Measurements from ENCODE around the gene SCN4B.
A peak's percentile ranks its signal among the peaks of the same experiment; 100 is the strongest.

Gene SCN4B

GRCh38 chr11:118135051-118135795 lies 17.4 kb downstream of the SCN4B start:
- Histone ChIP-seq H3K36me3 (no peaks in the 10 kb centered on the region), H3K4me1 (no peaks in the 10 kb centered on the region), H3K4me3 (no peak overlapping the region), H3K27me3 (no peaks in the 10 kb centered on the region), H3K9me3 (no peaks in the 10 kb centered on the region), H3K9ac (no peak overlapping the region), H3K4me2 (no peak overlapping the region), H3K27ac (no peak overlapping the region), H4K20me1 (no peaks in the 10 kb centered on the region)
- TF ChIP-seq Cebpa-rat (IDR thresholded peaks at IDR 0.05) = no peak

GRCh38 chr11:118133816-118134215 lies 18.8 kb downstream of the SCN4B start:
- Histone ChIP-seq H3K27ac (no peak overlapping the region), H3K4me2 (no peak overlapping the region), H3K9me3 (no peaks in the 10 kb centered on the region), H4K20me1 (no peaks in the 10 kb centered on the region), H3K9ac (no peak overlapping the region), H3K4me3 (no peak overlapping the region), H3K4me1 (no peaks in the 10 kb centered on the region), H3K27me3 (no peaks in the 10 kb centered on the region), H3K36me3 (no peaks in the 10 kb centered on the region)
- no peak for TF ChIP-seq Cebpa-rat (IDR thresholded peaks at IDR 0.05)

- H3K27ac ChIP-seq = no peak overlapping the region
- H3K9ac ChIP-seq = no peak overlapping the region
- H4K20me1 ChIP-seq = no peaks in the 10 kb centered on the region
- H3K9me3 ChIP-seq = no peaks in the 10 kb centered on the region
- no peaks in the 10 kb centered on the region for H3K27me3 ChIP-seq
- no peaks in the 10 kb centered on the region for H3K4me1 ChIP-seq
- H3K4me2 ChIP-seq = no peak overlapping the region
- TF ChIP-seq Cebpa-rat (IDR thresholded peaks at IDR 0.05) = no peak
- H3K4me3 ChIP-seq = no peak overlapping the region
- no peaks in the 10 kb centered on the region for H3K36me3 ChIP-seq
Observed at GRCh38 chr11:118132385-118133151, 20.1 kb downstream of the SCN4B start.

- Histone ChIP-seq H3K4me3 (no peak overlapping the region), H4K20me1 (no peaks in the 10 kb centered on the region), H3K4me1 (peaks cover 10% of the 10 kb centered on the region), H3K4me2 (no peak overlapping the region), H3K9me3 (no peaks in the 10 kb centered on the region), H3K27me3 (no peaks in the 10 kb centered on the region), H3K9ac (no peak overlapping the region), H3K36me3 (no peaks in the 10 kb centered on the region), H3K27ac (no peak overlapping the region)
- no peak for TF ChIP-seq Cebpa-rat (IDR thresholded peaks at IDR 0.05)
Observed at GRCh38 chr11:118129471-118130172, 23.0 kb downstream of the SCN4B start.

- Histone ChIP-seq H4K20me1 (no peaks in the 10 kb centered on the region), H3K4me1 (peaks cover 11% of the 10 kb centered on the region), H3K27ac (no peak overlapping the region), H3K9ac (no peak overlapping the region), H3K9me3 (no peaks in the 10 kb centered on the region), H3K36me3 (no peaks in the 10 kb centered on the region), H3K4me3 (no peak overlapping the region), H3K27me3 (no peaks in the 10 kb centered on the region), H3K4me2 (no peak overlapping the region)
- no peak for TF ChIP-seq Cebpa-rat (IDR thresholded peaks at IDR 0.05)
Observed at GRCh38 chr11:118128721-118129470, 23.7 kb downstream of the SCN4B start.

- no peak overlapping the region for H3K4me2 ChIP-seq
- no peaks in the 10 kb centered on the region for H4K20me1 ChIP-seq
- no peak overlapping the region for H3K4me3 ChIP-seq
- no peak overlapping the region for H3K9ac ChIP-seq
- peaks cover 11% of the 10 kb centered on the region for H3K4me1 ChIP-seq
- TF ChIP-seq Cebpa-rat (IDR thresholded peaks at IDR 0.05) = no peak
- no peaks in the 10 kb centered on the region for H3K27me3 ChIP-seq
- no peaks in the 10 kb centered on the region for H3K36me3 ChIP-seq
- H3K27ac ChIP-seq = no peak overlapping the region
- no peaks in the 10 kb centered on the region for H3K9me3 ChIP-seq
Observed at GRCh38 chr11:118128310-118128709, 24.3 kb downstream of the SCN4B start.

- no peak overlapping the region for H3K9ac ChIP-seq
- H3K27ac ChIP-seq = no peak overlapping the region
- no peak for TF ChIP-seq Cebpa-rat (IDR thresholded peaks at IDR 0.05)
- H3K4me1 ChIP-seq = peaks cover 11% of the 10 kb centered on the region
- no peaks in the 10 kb centered on the region for H3K27me3 ChIP-seq
- no peaks in the 10 kb centered on the region for H3K36me3 ChIP-seq
- H4K20me1 ChIP-seq = no peaks in the 10 kb centered on the region
- 0 out of 2 replicates have a peak, but pooled peaks cover 1% of the 10 kb centered on the region for H3K9me3 ChIP-seq
- H3K4me2 ChIP-seq = no peak overlapping the region
- no peak overlapping the region for H3K4me3 ChIP-seq
Observed at GRCh38 chr11:118126082-118126838, 26.4 kb downstream of the SCN4B start.

GRCh38 chr11:118124929-118125535 lies 27.6 kb downstream of the SCN4B start:
- Histone ChIP-seq H3K4me1 (peaks cover 11% of the 10 kb centered on the region), H3K4me3 (no peak overlapping the region), H3K36me3 (no peaks in the 10 kb centered on the region), H3K4me2 (peak overlapping the region; percentile 48), H3K27ac (no peak overlapping the region), H3K27me3 (no peaks in the 10 kb centered on the region), H3K9ac (no peak overlapping the region), H4K20me1 (no peaks in the 10 kb centered on the region), H3K9me3 (0 out of 2 replicates have a peak, but pooled peaks cover 9% of the 10 kb centered on the region)
- TF ChIP-seq Cebpa-rat (IDR thresholded peaks at IDR 0.05) = no peak
